HG02938 (cell line): ENCODE data around the gene PAN2.
"Not testable (repeated sequence)": the region's sequence is repeated elsewhere in the genome, so short reads cannot be mapped to it uniquely, and the experiment has no call there.

Experiments
- ATAC-seq: cut with Tn5 transposase; IDR thresholded peaks from one replicate; pipeline ENCODE4 v1.9.1; 2021; ENCODE audit warnings: mild to moderate bottlenecking, moderate library complexity; ENCODE audit not compliant: unreplicated experiment

Gene PAN2

GRCh38 chr12:56315249-56315621 lies 18.6 kb downstream of the PAN2 start:
- ATAC-seq: no peak

- no peak for ATAC-seq
Observed at GRCh38 chr12:56311003-56311402, 22.8 kb downstream of the PAN2 start.

DNA sequence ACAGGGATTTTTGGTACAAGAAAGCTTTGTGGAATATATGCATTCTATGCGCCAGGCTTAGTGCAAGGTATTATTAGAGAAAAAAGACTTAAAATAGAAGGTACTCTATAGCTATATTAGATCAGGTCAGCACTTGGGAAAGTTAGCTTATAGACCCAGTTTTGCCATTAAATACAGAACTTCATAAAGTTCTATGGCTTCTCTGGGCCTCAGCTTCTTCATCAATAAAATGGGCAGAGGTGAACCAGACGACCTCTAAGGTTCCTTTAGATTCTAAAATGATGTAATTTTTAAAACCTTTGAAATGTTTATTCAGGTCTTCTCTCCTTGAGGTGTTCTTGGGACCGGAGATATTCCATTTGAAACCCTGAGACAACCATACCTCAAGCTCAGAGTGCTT lies 25.1 kb downstream of the PAN2 start:
- ATAC-seq: no peak

DNA sequence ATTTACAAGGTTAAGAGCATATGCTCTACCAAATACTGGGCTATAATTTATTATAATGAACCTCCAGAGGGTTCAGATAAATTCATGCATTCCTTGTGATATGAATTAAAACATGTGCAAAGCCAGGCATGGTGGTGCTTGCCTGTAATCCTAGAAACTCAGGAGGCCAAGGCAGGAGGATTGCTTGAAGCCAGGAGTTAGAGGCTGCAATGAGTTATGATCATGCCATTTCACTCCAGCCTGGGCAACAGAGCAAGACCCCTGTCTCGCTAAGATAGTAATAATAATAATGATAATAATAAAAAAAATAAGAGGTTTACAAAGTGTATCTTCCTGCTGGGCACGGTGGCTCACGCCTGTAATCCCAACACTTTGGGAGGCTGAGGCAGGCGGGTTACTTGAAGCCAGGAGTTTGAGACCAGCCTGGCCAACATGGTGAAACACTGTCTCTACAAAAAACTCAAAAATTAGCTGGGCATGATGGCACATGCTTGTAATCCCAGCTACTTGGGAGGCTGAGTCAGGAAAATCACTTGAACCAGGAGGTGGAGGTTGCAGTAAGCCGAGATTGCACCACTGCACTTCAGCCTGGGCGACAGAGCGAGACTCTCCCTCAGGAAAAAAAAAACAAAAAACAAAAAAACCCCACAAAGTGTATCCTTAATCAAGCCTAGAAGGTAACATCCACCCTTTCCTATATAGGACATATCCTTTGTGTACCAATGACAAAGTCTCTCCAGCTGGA lies 26.4 kb downstream of the PAN2 start:
- no peak for ATAC-seq

DNA sequence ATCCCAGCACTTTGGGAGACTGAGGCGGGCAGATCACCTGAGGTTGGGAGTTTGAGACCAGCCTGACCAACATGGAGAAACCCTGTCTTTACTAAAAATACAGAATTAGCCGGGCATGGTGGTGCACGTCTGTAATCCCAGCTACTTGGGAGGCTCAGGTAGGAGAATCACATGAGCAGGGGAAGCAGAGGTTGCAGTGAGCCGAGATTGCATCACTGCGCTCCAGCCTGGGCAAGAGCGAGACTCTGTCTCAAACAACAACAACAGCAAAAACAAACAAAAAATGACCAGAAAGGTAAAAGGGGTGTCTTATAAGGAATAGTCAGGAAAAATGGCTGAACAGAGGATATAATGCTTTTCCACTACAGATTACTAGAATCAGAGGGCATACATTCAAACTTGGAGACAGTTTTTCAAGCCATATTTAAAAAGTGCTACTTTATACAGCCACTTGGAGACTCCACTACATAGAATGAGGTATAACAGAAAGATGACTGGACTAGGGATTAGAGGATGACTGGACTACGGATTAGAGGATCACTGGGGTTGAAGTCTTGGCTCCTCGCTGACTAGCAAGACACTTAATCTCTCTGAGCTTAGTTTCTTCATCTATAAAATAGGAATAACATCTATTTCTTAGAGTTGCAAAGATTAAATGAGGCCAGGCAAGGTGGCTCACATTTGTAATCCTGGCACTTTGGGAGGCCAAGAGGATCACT lies 28.8 kb downstream of the PAN2 start:
- ATAC-seq: no peak

- ATAC-seq: no peak
Observed at GRCh38 chr12:56304276-56304675, 29.5 kb downstream of the PAN2 start.

GRCh38 chr12:56300644-56301464 lies 32.9 kb downstream of the PAN2 start:
- no peak for ATAC-seq

DNA sequence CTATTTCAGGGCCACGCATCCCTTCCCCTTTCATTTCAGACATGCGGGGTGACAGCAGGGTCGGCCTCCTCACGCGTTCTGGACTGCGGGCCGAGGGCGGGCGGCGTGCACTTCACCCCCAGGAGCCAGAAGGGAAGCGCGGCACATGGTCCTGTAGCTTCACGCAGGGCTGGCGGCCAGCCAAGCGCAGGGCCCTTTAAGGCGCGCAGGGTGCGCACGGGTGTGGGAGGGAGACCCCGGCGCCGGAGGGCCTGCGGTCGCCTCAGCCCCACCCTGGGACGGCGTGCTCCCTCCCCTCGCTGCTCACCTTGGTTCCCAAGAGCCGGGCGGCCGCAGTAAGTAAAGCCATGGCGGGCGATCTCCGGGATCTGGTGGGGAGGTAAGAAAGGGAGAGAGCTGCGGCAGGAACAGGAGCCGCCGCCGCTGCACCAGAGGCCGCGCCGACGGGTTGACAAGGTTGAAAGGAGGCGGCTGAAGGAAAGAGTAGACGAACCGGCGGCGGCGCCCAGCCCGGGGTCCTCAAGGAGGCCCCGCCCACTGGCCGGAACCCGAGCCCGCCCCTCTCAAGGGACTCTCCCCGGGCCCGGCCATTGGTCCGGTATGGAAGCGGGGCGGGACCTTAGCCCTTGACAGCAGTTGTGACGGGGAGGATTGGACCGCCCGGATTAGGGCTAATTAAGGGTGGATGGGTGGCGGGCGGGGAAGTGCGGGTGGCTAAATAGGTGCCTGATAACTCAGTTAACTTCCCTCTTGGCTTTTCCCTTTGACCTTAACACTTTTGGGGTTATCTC lies 33.8 kb downstream of the PAN2 start, which contains the start of gene CS:
CS (minus strand) TSS at position 478 of the 791 bp plus-strand sequence; CDS start at position 349, 129 bp downstream.
- ATAC-seq: peak; percentile 91

DNA sequence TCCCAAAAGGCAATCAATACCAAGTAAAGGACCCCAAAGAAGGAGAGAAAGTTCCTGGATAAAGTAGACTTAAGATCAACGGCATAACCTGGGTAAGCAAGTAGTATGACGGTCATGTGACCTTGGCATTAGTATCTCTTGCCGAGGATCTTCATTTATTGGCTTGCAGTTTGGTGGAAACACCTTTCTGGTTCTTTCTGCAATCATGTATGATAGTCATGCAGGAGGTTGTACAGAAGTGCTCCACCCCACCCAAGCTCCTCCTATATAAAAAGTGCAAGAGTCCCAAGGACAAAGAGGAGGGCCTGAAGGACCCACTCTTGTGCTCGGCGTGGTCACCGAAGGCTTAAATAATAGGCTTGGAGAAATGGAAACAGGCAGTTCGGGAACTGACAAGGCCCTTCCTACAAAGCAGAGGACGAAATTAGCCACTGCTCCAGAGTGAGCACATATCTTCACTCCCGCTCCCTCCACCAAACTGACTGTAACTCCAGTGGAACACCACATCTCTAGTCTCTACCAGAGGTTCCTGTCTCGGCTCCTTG lies 34.4 kb downstream of the PAN2 start:
- peak; percentile 8 for ATAC-seq

DNA sequence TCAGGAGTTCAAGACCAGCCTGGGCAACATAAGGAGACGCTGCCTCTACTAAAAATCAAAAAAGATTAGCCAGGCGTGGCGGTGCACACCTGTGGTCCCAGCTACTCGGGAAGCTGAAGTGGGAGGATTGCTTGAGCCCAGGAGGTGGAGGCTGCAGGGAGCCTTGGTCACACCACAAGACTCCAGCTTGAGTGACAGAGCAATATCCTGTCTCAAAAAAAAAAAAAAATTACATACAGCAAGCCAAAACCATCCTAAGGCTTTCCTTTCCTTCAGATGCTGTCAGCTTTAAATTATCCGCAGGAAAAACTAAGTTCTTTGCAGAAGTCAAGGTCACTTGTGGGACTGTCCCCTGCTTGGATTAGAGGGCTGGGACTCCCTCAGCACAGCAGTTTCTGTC lies 35.0 kb downstream of the PAN2 start:
- ATAC-seq: no peak

DNA sequence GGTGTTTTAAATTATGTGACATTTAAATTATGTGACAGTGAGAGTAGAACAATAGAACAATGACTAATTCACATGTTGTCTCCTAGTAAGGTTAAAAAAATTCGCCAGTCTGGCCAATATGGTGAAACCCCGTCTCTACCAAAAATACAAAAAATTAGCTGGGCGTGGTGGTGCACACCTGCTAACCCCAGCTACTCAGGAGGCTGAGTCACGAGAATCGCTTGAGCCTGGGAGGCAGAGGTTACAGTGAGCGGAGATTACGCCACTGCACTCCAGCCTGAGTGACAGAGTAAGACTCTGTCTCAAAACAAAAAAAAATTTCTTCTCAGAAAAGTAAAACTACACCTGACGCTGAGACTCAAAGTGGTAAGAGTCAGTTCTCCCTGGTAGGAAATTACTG lies 36.4 kb downstream of the PAN2 start:
- ATAC-seq: no peak

DNA sequence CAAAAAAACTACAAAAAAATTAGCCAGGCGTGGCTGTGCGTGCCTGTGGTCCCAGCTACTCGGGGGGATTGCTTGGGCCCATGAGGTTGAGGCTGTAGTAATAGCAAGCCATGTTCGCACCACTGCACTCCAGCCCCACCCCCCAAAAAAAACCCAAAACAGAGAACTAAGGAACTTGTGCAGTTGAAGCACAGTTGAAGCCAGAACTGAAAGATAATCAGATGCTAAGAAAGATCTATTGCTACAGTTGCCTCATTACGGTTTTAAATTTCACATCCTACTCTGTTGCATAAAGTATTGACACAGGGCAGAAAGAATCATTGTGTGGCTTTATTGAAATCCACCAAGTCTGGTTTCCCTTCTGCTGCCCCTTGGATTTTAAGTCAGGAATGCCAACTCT lies 37.5 kb downstream of the PAN2 start:
- ATAC-seq: no peak

- no peak for ATAC-seq
Observed at GRCh38 chr12:56293795-56294194, 40.0 kb downstream of the PAN2 start.

GRCh38 chr12:56288705-56289387 lies 45.0 kb downstream of the PAN2 start:
- no peak for ATAC-seq

GRCh38 chr12:56286044-56286830 lies 47.6 kb downstream of the PAN2 start:
- ATAC-seq: no peak

- ATAC-seq: not testable (repeated sequence)
Observed at GRCh38 chr12:56284263-56284662, 49.5 kb downstream of the PAN2 start.

- no peak for ATAC-seq
Observed at GRCh38 chr12:56282579-56282978, 51.2 kb downstream of the PAN2 start.

- no peak for ATAC-seq
Observed at GRCh38 chr12:56282030-56282429, 51.8 kb downstream of the PAN2 start.

DNA sequence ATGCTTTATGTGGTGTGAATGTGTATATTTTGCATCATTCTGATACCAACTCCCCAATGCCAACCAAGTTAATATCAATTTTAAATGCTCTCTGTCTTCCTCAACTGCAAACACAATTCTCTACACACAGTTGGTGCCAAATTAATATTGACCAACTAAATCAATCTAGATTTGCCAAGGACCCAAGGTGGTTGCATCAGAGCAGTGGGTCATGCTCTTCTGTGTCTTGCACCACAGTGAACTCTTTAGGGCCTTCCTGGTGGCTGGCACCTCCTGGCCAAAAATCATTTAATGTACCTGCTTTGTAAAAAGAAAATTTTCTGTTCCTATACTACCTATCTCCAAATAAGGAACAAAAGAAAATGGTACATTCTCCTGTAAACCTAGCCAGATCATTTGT lies 53.0 kb downstream of the PAN2 start:
- no peak for ATAC-seq
